Mucosa of descending colon (tissue), 3 donors: ENCODE measurements around the gene AOAH. TPM values are rescaled to one million over a fixed set of nuclear protein-coding genes. Genes with fewer than 3 reads are reported as not detected.

Source experiments
- ATAC-seq: fragments of 200-7000 bp; cut with Tn5 transposase; one replicate; pipeline ENCODE4 v1.9.1; 2020; ENCODE audit warnings: mild to moderate bottlenecking, moderate library complexity
- DNase-seq, 3 donors: peaks; one replicate each; pipeline ENCODE4 v3.0.0-alpha.2; 2020
- H3K36me3 ChIP-seq: fragments of 200-600 bp; one replicate; pipeline ENCODE4 v1.8.0; 2021; ENCODE audit warnings: low read depth, mild to moderate bottlenecking
- H3K4me1 ChIP-seq: fragments of 200-600 bp; one replicate; pipeline ENCODE4 v1.8.0; 2021; ENCODE audit warnings: low read depth, mild to moderate bottlenecking
- H3K4me3 ChIP-seq: fragments of 200-600 bp; one replicate; pipeline ENCODE4 v1.8.0; 2021; ENCODE audit warnings: mild to moderate bottlenecking
- H3K9me3 ChIP-seq: fragments of 200-600 bp; one replicate; pipeline ENCODE4 v1.8.0; 2021; ENCODE audit warnings: mild to moderate bottlenecking
- CTCF ChIP-seq: fragments of 200-600 bp; IDR thresholded peaks from one replicate; pipeline ENCODE4 v1.8.0; 2022; ENCODE audit warnings: antibody characterized with exemption, mild to moderate bottlenecking
- intact Hi-C, 2 donors: fragments of 100-400 bp; cut with DNase I in 1 of 2; cut with micrococcal nuclease in 1 of 2; formaldehyde crosslinking; loops; one replicate each; pipeline versions ENCODE4 v1.11.0 to v1.11.1; 2022; cut with DNase I, micrococcal nuclease
- total RNA-seq, 3 donors: library from RNA; stranded (reverse); fragmentation: NEBNext Ultra II Directional in 2 of 3; extraction: Animal tissue kit (Norgen Biotek cat#: 25700) in 2 of 3; gene quantifications; one replicate each; pipeline versions ENCODE4 v1.2.1 to v1.2.4, GENCODE V29; 2021 to 2023
- donor health status: DM: no; HTN: no; CAD: no; lungs with moderate emphysema.
- donor health status: DM: no; HTN: no; CAD: no.
- donor health status: DM: no; HTN: yes; CAD: no.

Gene AOAH
- total RNA-seq, 3 donors from 2014 or later, result 15.7 to 36.1 (median 28.8) TPM

- Histone ChIP-seq H3K4me1 (peaks cover 22% of the 10 kb centered on the region), H3K9me3 (no peaks in the 10 kb centered on the region), H3K4me3 (no peak overlapping the region), H3K36me3 (no peaks in the 10 kb centered on the region)
- intact Hi-C loops, result loop anchor here in 1 of 2 donors (10.0 kb wide), 1 partner anchor 176 kb away; no protein-coding TSS in a partner anchor
- no peak for TF ChIP-seq CTCF
- DNase-seq (peak in 1 of 3 donors; percentile 63), ATAC-seq (peak; percentile 86)
Observed at GRCh38 chr7:36661135-36661840, 63.0 kb downstream of the AOAH start.

GRCh38 chr7:36659638-36660341 lies 64.5 kb downstream of the AOAH start:
- no peak for TF ChIP-seq CTCF
- H3K9me3 ChIP-seq, result no peaks in the 10 kb centered on the region
- H3K4me3 ChIP-seq, result no peak overlapping the region
- H3K4me1 ChIP-seq, result peaks cover 22% of the 10 kb centered on the region
- no peak for ATAC-seq
- intact Hi-C loops, result loop anchor here in 1 of 2 donors (10.0 kb wide), 1 partner anchor 175 kb away; no protein-coding TSS in a partner anchor
- H3K36me3 ChIP-seq, result no peaks in the 10 kb centered on the region
- no peak for DNase-seq

GRCh38 chr7:36659172-36659516 lies 65.2 kb downstream of the AOAH start:
- Histone ChIP-seq H3K4me1 (peaks cover 16% of the 10 kb centered on the region), H3K36me3 (no peaks in the 10 kb centered on the region), H3K9me3 (no peaks in the 10 kb centered on the region), H3K4me3 (no peak overlapping the region)
- TF ChIP-seq CTCF, result no peak
- intact Hi-C loops, result no loop called here
- DNase-seq (no peak), ATAC-seq (peak; percentile 2)

GRCh38 chr7:36658335-36659171 lies 65.7 kb downstream of the AOAH start:
- TF ChIP-seq CTCF, result no peak
- no peak overlapping the region for H3K4me3 ChIP-seq
- H3K9me3 ChIP-seq, result no peaks in the 10 kb centered on the region
- peak; percentile 41 for ATAC-seq
- no peaks in the 10 kb centered on the region for H3K36me3 ChIP-seq
- intact Hi-C loops, result no loop called here
- peaks cover 11% of the 10 kb centered on the region for H3K4me1 ChIP-seq
- no peak for DNase-seq

- Histone ChIP-seq H3K36me3 (no peaks in the 10 kb centered on the region), H3K4me3 (no peak overlapping the region), H3K4me1 (peaks cover 12% of the 10 kb centered on the region), H3K9me3 (no peaks in the 10 kb centered on the region)
- intact Hi-C loops, result no loop called here
- no peak for DNase-seq
- no peak for TF ChIP-seq CTCF
- no peak for ATAC-seq
Observed at GRCh38 chr7:36657036-36657660, 67.1 kb downstream of the AOAH start.
